GM18868 (cell line): ENCODE data around the gene METTL3.

Experiments
- ATAC-seq: cut with Tn5 transposase; IDR thresholded peaks from one replicate; pipeline ENCODE4 v1.9.1; 2021; ENCODE audit warnings: mild to moderate bottlenecking, moderate library complexity; ENCODE audit not compliant: unreplicated experiment

The METTL3 gene

DNA sequence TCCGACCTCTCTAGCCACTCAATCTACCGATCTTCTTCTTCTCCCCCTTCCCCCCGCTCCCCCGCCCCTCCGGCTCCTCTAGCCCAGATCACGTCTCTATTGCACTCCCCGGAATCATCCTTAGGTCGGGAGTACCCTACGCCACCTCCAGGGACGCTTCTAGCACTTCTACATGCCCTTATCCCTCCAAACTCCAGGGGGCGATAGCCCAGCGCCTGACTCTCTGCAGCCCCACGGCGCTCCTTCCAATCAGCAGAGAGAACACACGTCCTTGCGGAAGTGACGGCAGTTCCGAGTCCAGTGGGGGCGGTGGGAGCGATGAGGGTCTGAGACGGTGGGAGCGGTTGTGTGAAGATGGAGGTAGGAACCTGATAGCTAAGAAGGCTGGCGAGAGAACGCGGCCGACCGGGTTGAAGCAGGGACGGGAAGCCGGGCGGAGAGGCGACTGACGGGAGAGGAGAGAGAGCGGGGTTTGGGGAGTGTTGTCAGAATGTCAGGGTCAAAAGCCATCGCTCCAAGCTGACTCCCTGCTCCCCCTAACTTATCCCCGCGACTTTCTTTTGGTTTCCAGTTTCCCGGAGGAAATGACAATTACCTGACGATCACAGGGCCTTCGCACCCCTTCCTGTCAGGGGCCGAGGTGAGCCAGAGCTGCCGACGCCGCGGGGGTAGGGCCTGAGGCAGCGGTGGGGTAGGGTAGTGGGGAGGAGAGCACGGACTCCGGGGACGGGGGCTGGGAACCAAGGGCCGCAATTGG, 34.0 kb downstream of the METTL3 start, which contains the start of the genes RAB2B and TOX4:
Gene RAB2B (minus strand): TSS at position 35 of the 757 bp plus-strand sequence. CDS start 87 bp downstream, outside the sequence.
Gene TOX4 (plus strand): TSS at position 271 of the 757 bp plus-strand sequence. CDS start 84 bp downstream, at position 355.
- ATAC-seq = peak; percentile 99

DNA sequence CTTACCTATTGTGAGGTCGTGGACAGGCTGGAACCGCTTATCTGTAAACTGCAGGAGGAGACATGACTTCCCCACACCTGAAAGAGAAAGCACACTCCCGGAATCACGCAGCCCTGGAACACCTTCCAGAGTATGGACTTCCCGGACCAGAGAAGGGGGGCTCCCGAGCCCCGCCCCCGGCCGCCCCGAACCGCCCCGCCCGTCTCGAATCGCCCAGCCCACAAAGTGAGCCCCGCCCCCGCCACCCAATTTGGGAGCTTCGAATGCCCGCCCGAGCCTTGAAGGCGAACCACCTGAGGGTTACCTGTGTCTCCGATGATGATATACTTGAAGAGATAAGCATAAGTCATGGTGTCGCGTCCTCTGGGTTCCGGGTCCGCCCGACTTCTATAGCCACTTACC, 34.6 kb downstream of the METTL3 start:
- ATAC-seq = no peak

DNA sequence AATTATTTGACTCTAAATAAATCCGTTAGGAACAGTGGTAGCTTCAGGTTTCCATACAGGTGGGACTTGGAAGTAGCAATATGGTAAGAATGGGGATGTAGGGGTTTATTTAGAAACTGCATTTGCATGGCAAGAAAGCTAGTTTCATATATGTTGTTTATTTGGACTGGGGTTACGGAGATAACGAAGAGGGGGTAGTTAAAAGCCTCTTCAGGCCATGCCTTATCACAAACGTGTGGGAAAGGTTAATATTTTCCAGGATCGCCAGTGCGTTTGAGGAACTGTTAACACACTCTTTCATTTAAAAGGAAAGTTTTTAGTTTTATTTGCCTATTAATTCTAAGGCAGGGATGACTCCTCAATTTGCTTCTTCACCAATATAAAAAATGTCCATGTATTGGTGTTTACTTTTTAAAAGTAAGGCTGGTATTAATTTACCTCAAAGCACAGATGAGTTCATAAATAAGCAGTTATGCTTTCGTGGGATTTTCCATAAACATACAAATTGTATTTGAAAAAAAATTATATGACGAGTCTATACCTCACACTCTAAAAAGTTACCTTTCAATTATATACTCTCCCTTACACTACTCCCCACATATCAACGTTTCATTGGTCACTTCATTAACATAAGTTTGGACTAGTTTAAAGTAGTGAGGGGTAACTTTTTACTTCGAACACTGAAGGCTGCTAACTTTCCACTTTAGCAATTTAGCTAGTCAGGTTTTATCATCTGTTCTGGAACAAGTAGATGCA, 35.2 kb downstream of the METTL3 start:
- no peak for ATAC-seq

DNA sequence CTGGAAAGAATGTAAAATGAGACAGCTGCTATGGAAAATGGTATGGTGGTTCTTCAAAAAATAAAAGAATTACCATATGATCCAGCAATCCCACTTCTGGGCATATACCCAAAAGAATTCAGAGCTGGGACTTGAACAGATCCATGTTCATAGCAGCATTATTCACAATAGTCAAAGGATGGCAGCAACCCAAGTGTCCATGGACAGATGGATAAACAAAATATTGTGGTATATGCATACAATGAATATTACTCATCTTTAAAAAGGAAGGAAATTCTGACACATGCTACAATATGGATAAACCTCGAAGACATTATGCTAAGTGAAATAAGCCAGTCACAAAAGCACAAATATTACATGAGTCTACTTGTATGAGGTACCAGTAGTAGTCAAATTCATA, 43.5 kb downstream of the METTL3 start:
- no peak for ATAC-seq

DNA sequence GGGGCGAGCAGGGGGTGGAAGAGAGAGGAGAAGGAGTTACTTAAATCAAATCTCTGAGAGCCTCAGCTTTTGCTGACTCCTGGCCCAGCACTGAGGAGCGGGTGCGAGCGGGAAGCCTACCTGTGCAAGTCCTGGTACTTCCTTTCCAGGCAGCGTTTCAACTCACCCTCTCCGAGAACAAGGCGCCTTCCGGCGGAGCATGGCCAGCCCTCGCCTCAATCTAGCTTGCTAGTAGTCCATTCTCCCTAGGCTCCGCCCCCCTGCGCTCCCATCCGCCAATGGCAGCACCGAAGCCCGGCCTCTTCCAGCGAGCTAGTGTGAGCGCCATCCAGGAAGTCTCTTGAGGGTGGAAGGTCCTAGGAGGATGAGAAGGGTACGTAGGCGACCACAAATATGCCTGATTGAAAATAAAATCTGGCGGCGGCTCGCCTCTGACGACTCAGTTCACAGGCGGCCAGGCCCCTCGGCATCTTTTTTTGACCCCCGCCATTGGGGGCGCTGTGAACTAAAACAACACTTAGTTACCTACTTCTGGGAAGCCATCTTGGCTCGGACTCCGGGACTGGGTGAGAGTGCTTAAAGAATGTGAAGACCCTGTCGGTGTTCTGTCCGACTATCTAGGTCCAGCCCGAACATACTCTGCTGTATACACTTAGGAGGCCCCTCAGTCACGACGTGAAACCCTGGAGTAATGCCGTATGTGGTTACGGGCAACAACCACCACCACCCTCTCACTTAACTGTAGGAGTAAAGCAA, 55.0 kb downstream of the METTL3 start, which contains the start of gene CHD8:
Gene CHD8 (minus strand): TSS at position 212 of the 756 bp plus-strand sequence. CDS start 24,480 bp downstream, outside the sequence.
- ATAC-seq = peak; percentile 98

DNA sequence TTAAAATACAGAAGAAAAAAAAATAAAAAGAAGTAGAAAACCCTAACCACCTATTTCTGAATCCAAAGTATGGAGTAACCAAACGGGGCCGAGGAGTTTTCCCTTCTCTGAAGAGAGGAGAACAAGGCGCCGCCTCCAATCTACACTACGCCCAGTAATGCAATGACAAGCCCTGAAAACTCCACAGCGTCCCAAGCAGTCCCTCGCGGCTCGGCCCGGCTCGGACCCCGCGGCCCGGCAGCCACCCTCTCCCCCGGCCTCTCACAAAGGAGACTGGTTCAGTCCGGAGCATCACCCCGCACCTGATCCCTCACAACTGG, 55.6 kb downstream of the METTL3 start:
- ATAC-seq = peak; percentile 18

DNA sequence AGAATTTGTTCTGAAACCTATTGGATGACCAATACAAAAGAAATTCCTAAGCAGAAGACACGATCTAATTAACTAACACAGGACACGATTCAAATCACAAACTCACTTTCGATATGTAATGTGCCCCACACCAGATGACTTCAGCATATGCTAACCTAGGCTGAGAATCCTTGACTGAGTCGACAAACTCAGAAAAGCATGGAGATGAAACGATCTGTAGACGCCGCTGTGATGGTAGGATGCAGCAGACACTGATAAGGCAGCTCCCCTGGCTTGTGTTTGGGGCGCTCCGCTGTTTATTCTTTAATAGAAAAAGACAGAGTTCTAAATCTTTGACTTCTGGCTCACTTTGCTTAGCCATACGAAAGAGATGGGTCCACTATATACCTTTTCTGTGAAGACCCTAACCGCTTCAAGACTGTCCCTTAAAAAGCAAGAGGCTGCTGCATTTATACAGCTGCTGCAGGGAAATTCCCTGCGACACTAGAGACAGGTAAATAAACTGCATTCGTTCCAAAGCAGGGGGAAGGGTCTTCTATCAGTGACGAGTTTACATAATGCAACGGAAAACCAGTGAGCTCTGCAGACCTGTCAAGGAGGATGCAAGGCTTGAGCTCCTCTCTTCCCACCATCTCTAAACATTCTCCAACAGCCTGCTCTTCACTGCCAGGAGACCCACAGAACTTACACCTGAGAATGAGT, 56.1 kb downstream of the METTL3 start:
- ATAC-seq = no peak

DNA sequence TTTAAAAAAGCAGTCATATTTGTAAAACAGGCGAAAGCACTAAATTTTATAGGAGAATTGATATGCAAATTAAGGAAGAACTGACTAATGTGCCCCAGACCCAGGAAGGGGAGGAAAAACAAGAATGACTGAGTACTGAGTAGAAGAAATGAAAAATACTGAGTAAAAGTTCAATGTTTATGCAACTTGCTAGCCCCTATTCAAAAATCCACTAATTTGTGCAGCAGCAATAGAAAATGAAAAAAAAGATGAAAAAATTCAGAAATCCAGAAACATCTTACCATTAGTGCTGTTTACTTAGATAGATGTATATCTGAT, 61.3 kb downstream of the METTL3 start:
- peak; percentile 7 for ATAC-seq
